Glomerular endothelial cell (primary cell): Measurements from ENCODE around the gene PCDH15. TPM values are rescaled to one million over a fixed set of nuclear protein-coding genes. Genes with fewer than 3 reads are reported as not detected.

Experiments used
- DNase-seq: peaks from one replicate; pipeline ENCODE4 v3.0.0-alpha.2; 2011; ENCODE audit warnings: low read depth, low spot score; ENCODE audit errors: extremely low read depth
- total RNA-seq: library from RNA; depleted of rRNA; stranded (reverse); fragments of >200 nt; gene quantifications from 2 replicates; pipeline ENCODE4 v1.2.3, GENCODE V29; 2015

PCDH15 gene
- total RNA-seq, 1 donor from 2014 or later: not detected

DNA sequence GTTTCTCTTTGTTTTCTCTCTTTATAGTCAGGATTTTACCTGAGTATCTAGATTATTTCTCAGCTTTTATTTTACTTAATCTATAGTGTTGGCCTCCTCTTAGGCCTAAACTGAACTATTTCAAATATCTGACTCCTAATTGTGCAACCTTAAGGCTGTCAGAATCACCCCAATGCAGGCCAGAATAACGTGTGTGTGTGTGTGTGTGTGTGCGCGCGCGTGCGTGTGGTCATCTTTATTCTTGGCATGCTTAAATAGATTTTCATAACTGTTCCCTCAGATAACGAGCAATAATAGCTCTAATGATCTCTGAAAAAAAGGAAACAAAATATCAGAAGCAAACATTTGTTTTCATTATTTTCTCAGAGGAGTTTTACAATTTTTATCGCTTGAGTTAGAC lies 92.4 kb downstream of the PCDH15 start:
- DNase-seq: no peak

- no peak for DNase-seq
These were observed 93.0 kb downstream of the PCDH15 start for GRCh38 chr10:54708021-54708420.

DNA sequence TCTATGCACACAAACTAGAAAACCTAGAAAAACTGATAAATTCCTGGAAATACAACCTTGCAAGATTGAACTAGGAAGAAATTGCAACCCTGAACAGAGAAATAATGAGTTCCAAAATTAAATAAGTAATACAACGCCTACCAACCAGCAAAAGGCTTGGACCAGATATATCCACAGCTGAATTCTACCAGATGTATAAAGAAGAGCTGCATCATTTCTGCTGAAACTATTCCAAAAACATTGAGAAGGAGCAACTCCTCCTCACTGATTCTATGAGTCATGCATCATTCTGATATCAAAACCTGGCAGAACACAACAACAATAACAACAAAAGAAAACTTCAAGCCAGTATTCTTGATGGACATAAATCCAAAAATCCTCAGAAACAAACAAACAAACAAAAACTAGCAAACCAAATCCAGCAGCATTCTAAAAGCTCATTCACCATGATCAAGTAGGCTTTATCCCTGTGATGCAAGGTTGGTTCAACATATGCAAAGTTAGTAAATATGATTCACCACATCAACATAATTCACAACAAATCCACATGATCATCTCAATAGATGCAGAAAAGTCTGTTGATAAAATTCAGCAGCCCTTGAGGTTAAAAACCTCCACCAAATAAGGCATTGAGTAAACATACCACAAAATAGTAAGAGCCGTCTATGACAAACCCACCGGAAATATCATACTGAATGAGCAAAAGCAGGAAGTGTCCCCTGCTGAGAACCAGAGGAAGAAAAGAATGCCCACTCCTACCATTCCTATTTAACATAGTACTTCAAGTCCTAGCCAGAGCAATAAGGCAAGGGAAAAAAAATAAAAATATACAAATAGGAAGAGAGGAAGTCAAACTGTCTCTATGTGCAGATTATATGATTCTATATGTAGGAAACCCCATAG lies 98.2 kb downstream of the PCDH15 start:
- no peak for DNase-seq

DNA sequence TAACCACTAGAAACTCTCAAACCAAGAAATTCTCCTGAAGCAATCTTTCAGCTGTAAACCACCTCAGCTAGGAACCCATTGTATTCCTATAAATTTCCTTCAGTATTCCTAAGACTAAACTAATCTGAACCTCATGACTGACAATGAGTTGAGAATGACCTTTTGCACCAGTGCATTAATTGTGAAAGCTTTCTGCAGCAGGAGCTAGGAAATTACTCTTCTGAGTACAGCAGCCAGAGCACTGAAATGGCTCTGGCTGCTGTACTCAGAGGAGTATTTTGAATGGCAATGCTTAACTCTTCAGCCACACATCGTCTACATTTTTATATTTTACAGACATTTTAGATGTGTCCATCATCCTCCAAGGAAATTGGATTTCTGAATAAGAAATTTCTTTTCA lies 109.7 kb downstream of the PCDH15 start:
- no peak for DNase-seq

DNA sequence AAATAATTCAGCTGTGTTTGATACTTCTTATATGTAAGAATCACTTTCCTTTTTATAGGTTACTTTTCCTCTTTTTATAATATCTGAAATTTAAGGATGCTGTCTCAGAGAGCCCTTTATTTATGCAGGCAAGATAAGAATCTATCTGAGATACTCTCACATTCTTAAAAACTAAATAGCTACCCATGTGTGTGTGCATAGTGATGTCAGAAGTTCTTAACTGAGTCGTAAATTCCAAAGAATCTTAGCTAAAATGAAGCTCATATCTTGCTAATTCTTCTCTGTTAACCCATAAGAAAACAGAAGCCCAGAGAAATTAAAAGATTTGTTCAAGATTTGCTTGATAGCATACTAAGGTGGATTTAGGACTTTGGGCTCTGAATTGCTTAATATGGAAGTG lies 118.5 kb downstream of the PCDH15 start:
- DNase-seq: no peak

- DNase-seq: no peak
These were observed 119.9 kb downstream of the PCDH15 start for GRCh38 chr10:54681136-54681535.

GRCh38 chr10:54667136-54667535 lies 133.9 kb downstream of the PCDH15 start:
- DNase-seq: no peak

GRCh38 chr10:54666192-54666591 lies 134.8 kb downstream of the PCDH15 start:
- no peak for DNase-seq

- no peak for DNase-seq
These were observed 135.9 kb downstream of the PCDH15 start for GRCh38 chr10:54665095-54665494.

DNA sequence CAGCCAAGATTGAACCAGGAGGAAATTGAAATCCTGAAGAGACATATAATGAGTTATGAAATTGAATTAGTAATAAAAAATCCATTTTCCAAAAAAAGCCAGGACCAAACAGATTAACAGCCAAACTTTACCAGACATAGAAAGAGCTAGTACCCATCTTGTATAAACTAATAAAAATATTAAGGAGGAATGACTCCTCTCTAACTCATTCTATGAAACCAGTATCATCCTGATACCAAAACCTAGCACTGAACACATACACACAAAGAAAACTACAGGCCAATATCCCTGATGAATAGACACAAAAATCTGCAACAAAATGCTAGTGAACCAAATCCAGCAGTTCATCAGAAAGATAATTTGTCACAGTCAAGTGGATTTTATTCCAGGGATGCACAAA lies 140.6 kb downstream of the PCDH15 start:
- DNase-seq: no peak

- DNase-seq: no peak
These were observed 144.4 kb downstream of the PCDH15 start for GRCh38 chr10:54656643-54657042.

- no peak for DNase-seq
These were observed 147.5 kb downstream of the PCDH15 start for GRCh38 chr10:54653518-54653917.

DNA sequence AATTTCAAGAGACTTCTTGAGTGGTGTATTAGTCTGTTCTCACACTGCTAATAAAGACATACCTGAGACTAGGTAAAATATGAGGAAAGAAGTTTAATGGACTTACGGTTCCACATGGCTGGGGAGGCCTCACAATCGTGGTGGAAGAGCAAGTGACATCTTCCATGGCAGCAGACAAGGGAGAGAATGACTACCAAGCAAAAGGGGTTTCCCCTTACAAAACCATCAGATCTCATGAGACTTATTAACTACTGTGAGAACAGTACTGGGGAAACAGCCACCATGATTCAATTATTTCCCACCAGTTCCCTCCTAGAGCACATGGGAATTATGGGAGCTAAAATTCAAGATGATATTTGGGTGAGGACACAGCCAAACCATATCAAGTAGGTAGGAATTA lies 150.5 kb downstream of the PCDH15 start:
- no peak for DNase-seq

DNA sequence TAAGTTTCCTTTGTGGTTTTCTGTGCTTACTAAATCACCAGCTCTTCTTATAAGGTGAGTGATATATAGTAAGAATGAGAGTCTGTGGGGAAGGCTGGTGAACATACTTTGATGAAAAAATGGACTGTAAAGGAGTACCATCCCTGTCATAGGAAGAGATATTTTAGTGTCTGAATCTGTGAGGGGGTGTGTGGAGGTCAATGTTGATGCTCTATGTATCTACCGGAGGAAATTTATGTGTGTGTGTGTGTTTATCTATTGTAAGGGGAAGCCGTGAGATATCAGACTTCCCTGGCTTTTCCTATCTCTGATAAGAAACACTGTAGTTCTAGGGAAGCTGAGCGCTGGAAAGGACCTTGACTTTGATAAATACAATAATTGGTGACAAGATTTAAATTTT lies 179.0 kb downstream of the PCDH15 start:
- DNase-seq: no peak

DNA sequence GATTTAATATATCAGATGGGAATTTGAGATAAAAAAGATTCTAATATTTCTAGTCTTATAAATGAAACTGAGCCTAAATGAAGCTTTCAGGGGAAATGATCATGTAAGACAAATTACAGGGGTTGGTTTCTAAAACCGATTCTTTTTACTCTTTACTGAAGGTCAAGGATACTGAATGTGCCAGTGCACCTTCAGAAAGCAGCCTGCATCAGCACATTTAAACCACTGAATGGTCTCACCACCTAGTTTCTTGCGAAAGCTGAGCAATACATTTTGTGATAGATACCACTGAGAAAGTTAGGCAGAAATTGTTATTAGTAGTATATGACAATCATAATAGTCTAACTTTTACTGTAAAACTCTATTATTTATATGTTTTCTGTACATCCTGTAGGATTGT lies 180.7 kb downstream of the PCDH15 start:
- no peak for DNase-seq

GRCh38 chr10:54614072-54614471 lies 187.0 kb downstream of the PCDH15 start:
- no peak for DNase-seq

GRCh38 chr10:54613162-54613561 lies 187.9 kb downstream of the PCDH15 start:
- no peak for DNase-seq

- DNase-seq: no peak
These were observed 191.6 kb downstream of the PCDH15 start for GRCh38 chr10:54609423-54609822.

DNA sequence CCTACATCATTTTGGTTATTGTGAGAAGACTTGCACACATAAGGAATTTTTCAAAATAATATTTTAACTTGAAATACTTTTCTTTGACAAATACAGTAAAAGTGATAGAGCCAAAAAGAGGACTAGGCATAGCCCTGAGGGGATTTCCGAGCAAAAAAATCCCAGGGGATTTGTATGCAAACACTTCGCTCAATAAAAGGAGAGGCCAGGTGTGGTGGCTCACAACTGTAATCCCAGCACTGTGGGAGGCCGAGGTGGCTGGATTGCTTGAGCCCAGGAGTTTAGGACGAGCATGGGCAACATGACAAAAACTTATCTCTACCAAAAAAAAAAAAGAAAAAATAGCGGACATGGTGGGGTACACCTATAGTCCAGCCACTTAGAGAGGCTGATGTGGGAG lies 193.0 kb downstream of the PCDH15 start:
- no peak for DNase-seq

DNA sequence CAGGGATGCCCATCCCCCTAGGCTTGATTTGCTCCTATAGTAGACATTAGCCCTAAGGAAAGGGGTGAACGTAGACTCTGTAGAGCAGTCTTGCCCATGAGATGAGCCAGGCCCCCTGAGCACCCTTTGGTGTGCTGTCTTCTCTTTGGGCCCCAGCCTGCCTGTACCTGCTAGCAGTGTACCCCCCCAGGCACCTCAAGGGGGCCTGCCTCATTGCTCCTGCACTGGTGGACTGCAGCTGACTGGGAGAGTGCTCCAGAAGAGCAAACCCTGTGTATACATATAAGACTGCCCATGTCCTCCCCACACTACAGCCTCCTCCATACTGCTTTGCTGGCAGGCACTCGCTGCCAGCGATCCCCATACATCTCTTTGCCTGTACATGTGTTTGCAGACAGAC lies 206.7 kb downstream of the PCDH15 start:
- DNase-seq: no peak

DNA sequence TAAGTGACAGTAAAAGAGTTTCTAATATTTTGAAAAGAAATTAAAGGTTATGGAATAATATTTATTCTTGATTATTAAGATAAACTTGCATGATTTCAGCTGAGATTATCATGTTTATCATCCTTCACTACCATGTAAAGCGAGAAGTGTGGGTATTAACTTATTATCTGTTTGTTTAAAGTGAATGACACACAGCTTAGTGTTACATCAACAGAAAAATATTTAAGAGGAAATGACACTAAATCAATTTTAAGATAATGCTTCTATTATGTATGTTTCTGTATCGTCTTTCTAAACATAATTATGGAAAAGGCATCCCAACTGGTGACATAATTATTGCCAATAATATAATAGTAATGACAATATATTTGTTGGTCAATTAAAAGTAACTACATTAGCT lies 213.1 kb downstream of the PCDH15 start:
- DNase-seq: no peak

GRCh38 chr10:54585572-54585971 lies 215.5 kb downstream of the PCDH15 start:
- DNase-seq: no peak

DNA sequence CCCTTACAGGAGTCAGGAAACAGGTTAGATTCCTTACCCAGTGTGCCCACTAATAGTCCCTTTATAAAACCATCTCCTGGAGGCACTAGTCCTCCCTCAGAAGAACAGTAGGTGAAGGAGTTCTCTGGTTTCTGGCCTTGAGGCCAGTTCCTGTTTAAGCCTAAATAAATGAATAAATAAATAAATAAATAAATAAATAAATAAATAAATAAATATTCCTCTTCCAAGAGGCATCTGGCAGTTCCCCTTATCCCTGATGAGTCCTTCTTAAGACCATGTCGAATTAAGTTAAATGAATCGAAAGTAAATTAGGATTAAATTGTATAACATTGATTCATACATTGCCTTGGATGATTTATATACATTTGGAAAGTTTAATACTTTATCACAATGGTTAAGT lies 223.3 kb downstream of the PCDH15 start:
- DNase-seq: no peak
